Measurements from ENCODE around the gene ARFRP1. TPM values are rescaled to one million over a fixed set of nuclear protein-coding genes. Genes with fewer than 3 reads are reported as not detected.

ARFRP1 gene
- total and polyA plus RNA-seq, 12 donors: 34.9 to 59.1 (median 40.0) TPM

GRCh38 chr20:63678667-63679465, 28.9 kb downstream of the ARFRP1 start:
- WGBS, 2 donors: 90% methylated on average over 38 of the region's 38 CpGs
- no peak overlapping the region for H3K4me3 ChIP-seq
- no peaks in the 10 kb centered on the region for H3K9me3 ChIP-seq
- TF ChIP-seq CTCF (IDR thresholded peaks at IDR 0.05): no peak
- H3K27me3 ChIP-seq: no peaks in the 10 kb centered on the region
- peaks cover 0 to 63% (median 24%) of the 10 kb centered on the region in 9 donors for H3K36me3 ChIP-seq
- H3K4me1 ChIP-seq: peaks cover 10 to 25% (median 21%) of the 10 kb centered on the region in 9 donors
- DNase-seq (no peak), ATAC-seq (no peak)
- H3K27ac ChIP-seq: no peak overlapping the region
- intact Hi-C loops (cut with DNase I): no loop called here

GRCh38 chr20:63678071-63678470, 29.7 kb downstream of the ARFRP1 start:
- ATAC-seq (no peak), DNase-seq (no peak)
- WGBS, 2 donors: 90% methylated on average over 13 of the region's 13 CpGs
- no peak overlapping the region for H3K4me3 ChIP-seq
- no peak for TF ChIP-seq CTCF (IDR thresholded peaks at IDR 0.05)
- no peaks in the 10 kb centered on the region for H3K27me3 ChIP-seq
- H3K27ac ChIP-seq: no peak overlapping the region
- no peaks in the 10 kb centered on the region for H3K9me3 ChIP-seq
- peaks cover 0 to 70% (median 24%) of the 10 kb centered on the region in 9 donors for H3K36me3 ChIP-seq
- peaks cover 10 to 20% (median 18%) of the 10 kb centered on the region in 9 donors for H3K4me1 ChIP-seq
- intact Hi-C loops (cut with DNase I): no loop called here

GRCh38 chr20:63675681-63676368, 32.0 kb downstream of the ARFRP1 start:
- Histone ChIP-seq H3K4me3 (no peak overlapping the region), H3K27me3 (no peaks in the 10 kb centered on the region), H3K36me3 (peaks cover 0 to 84% (median 28%) of the 10 kb centered on the region in 9 donors), H3K4me1 (no peaks in the 10 kb centered on the region), H3K27ac (no peak overlapping the region), H3K9me3 (no peaks in the 10 kb centered on the region)
- DNase-seq: no peak
- TF ChIP-seq CTCF (IDR thresholded peaks at IDR 0.05): no peak
- WGBS, 2 donors: 95 to 96% methylated on average over 20 of the region's 20 CpGs
- ATAC-seq: no peak
- intact Hi-C loops (cut with DNase I): no loop called here

GRCh38 chr20:63673951-63674350, 33.8 kb downstream of the ARFRP1 start:
- Histone ChIP-seq H3K9me3 (no peaks in the 10 kb centered on the region), H3K4me3 (no peak overlapping the region), H3K27me3 (no peaks in the 10 kb centered on the region), H3K27ac (no peak overlapping the region), H3K4me1 (no peaks in the 10 kb centered on the region), H3K36me3 (peaks cover 0 to 79% (median 17%) of the 10 kb centered on the region in 9 donors)
- no peak for TF ChIP-seq CTCF (IDR thresholded peaks at IDR 0.05)
- DNase-seq (no peak), ATAC-seq (no peak)
- intact Hi-C loops (cut with DNase I): no loop called here
- 90 to 96% methylated on average over 14 of the region's 14 CpGs for WGBS, 2 donors

Measured in heart right ventricle (tissue), 16 donors.